AG10803 (cell line): ENCODE measurements around the gene NARF.

ENCODE experiments used
- DNase-seq: peaks from one replicate; pipeline ENCODE4 v3.0.0; 2010; ENCODE audit warnings: low read depth
- H3K4me3 ChIP-seq: 2 replicates; pipeline ENCODE4 v1.5.1; 2011; ENCODE audit warnings: mild to moderate bottlenecking, low read length, control low read depth
- CTCF ChIP-seq: conservative IDR thresholded peaks from 2 replicates; pipeline ENCODE4 v1.5.1; 2011; ENCODE audit warnings: mild to moderate bottlenecking, low read length, control low read depth, inconsistent platforms

NARF gene

DNA sequence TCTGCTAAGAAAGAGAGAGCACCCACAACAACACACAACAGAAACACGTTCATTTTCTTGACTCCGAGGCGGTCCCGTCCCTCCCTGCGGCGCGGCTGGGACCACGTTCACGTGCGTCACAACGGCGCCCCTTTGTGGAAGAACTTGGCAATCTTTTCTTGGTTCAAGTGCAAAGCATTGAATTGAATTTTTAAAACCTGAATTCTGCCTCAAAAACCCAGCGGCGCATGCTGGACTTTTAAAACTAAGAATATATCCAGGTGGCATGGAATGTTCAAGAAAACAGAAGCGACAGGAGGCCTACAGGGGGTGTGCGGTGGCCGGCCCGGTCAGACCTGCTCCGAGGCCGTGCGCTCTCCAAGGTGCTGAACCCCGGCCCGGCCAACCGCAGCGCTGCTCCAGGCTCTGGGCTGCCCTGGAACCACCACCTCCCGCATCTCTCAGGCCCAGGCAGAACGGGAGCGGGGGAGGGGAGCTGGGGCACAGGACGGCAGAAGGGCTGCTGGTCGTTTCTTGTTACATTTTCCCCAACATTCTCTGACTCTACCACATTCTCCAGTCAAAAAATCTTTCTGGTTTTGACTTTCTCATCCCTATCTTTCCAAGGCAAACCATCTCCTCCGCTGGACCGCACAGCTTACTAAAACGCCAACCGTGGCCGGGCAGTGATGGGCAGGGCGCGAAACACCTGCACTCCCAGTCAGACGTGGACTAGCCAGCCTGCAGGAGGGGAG is 43.8 kb upstream of the NARF start:
- H3K4me3 ChIP-seq: no peak overlapping the region
- peak; percentile 65 for DNase-seq
- TF ChIP-seq CTCF: peak; percentile 73

- TF ChIP-seq CTCF: no peak
- no peak for DNase-seq
- H3K4me3 ChIP-seq: no peak overlapping the region
Measured at GRCh38 chr17:82415336-82415735, 43.2 kb upstream of the NARF start.

- no peak for DNase-seq
- TF ChIP-seq CTCF: no peak
- H3K4me3 ChIP-seq: no peak overlapping the region
Measured at GRCh38 chr17:82415786-82416185, 42.8 kb upstream of the NARF start.

GRCh38 chr17:82416264-82416663 is 42.3 kb upstream of the NARF start:
- H3K4me3 ChIP-seq: no peak overlapping the region
- TF ChIP-seq CTCF: no peak
- DNase-seq: no peak

DNA sequence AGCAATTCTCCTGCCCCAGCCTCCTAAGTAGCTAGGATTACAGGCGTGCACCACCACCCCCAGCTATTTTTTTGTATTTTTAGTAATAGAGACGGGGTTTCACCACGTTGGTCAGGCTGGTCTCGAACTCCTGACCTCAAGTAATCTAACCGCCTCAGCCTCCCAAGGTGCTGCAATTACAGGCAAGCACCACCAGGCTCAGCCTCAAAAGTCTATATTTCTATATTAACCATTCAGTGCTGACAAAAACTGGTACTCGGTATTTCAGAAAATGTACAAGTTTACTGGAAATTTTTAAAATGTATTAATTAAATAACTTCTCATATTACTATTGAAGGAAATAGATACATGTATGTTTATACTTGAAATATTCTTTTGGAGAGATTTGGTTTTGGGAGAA is 41.8 kb upstream of the NARF start:
- DNase-seq: no peak
- 0 out of 2 replicates have a peak, but pooled peaks have one; percentile 15 for TF ChIP-seq CTCF
- H3K4me3 ChIP-seq: no peak overlapping the region

GRCh38 chr17:82418001-82418986 is 40.2 kb upstream of the NARF start, which contains the start of the genes HEXD and OGFOD3:
Gene HEXD, plus strand, starts transcription at chr17:82418347. Its CDS starts 1,453 bp downstream, at chr17:82419800.
Gene OGFOD3, minus strand, starts transcription at chr17:82418586. Its CDS starts 101 bp downstream, at chr17:82418485.
- no peak for TF ChIP-seq CTCF
- peak within 1 kb of the TSS; percentile 77 for H3K4me3 ChIP-seq
- peak; percentile 75 for DNase-seq
